Liver (tissue), 9 donors: ENCODE measurements around the gene PARD6B. TPM values are rescaled to one million over a fixed set of nuclear protein-coding genes. Genes with fewer than 3 reads are reported as not detected.

Experiments
- DNase-seq: peaks from one replicate; pipeline ENCODE4 v3.0.0-alpha.2; 2017; ENCODE audit warnings: low spot score
- H3K27ac ChIP-seq, 2 donors: one replicate each; pipeline ENCODE4 v1.7.0; 2013; ENCODE audit warnings: inconsistent platforms in 2 of 2, low read length in 2 of 2, control low read depth in 1 of 2, low read depth in 1 of 2, mild to moderate bottlenecking in 1 of 2
- H3K27me3 ChIP-seq, 4 donors: one replicate each; pipeline versions ENCODE4 v1.6.1 to v1.7.0; 2013; ENCODE audit warnings: low read length in 3 of 4, inconsistent platforms in 1 of 4, mild to moderate bottlenecking in 1 of 4, moderate library complexity in 1 of 4; ENCODE audit not compliant: control insufficient read depth in 4 of 4, insufficient read depth in 4 of 4
- H3K36me3 ChIP-seq, 4 donors: one replicate each; pipeline versions ENCODE4 v1.6.1 to v1.7.0; 2013; ENCODE audit warnings: low read length in 3 of 4, mild to moderate bottlenecking in 3 of 4, low read depth in 1 of 4, moderate library complexity in 1 of 4; ENCODE audit not compliant: control insufficient read depth in 4 of 4, insufficient read depth in 3 of 4
- H3K4me1 ChIP-seq, 4 donors: one replicate each; pipeline versions ENCODE4 v1.6.1 to v1.7.0; 2013; ENCODE audit warnings: low read length in 3 of 4, mild to moderate bottlenecking in 3 of 4, moderate library complexity in 1 of 4; ENCODE audit not compliant: control insufficient read depth in 4 of 4, insufficient read depth in 4 of 4
- H3K4me3 ChIP-seq, 3 donors: one replicate each; pipeline versions ENCODE4 v1.6.1 to v1.7.0; 2013; ENCODE audit warnings: low read length in 3 of 3, control low read depth in 1 of 3, low read depth in 1 of 3, mild to moderate bottlenecking in 1 of 3
- H3K9ac ChIP-seq, 2 donors: one replicate each; pipeline ENCODE4 v1.7.0; 2013; ENCODE audit warnings: low read length in 2 of 2, mild to moderate bottlenecking in 2 of 2, moderate library complexity in 2 of 2, control low read depth in 1 of 2, low read depth in 1 of 2
- H3K9me3 ChIP-seq, 4 donors: one replicate each; pipeline versions ENCODE4 v1.6.1 to v1.7.0; 2013; ENCODE audit warnings: low read length in 3 of 4; ENCODE audit not compliant: control insufficient read depth in 4 of 4
- ATF3 ChIP-seq: IDR thresholded peaks from 2 replicates; pipeline ENCODE4 v1.6.1; 2016; ENCODE audit warnings: antibody characterized with exemption
- CTCF ChIP-seq: fragments of 150-350 bp; IDR thresholded peaks from 2 replicates; pipeline ENCODE4 v1.5.1; 2017; ENCODE audit warnings: improper control_type of control experiment, low read depth, low read length; ENCODE audit not compliant: missing input control
- EGR1 ChIP-seq, 2 donors: IDR thresholded peaks; 2 replicates each; pipeline ENCODE4 v1.6.1; 2016 to 2018; ENCODE audit warnings: antibody characterized with exemption in 2 of 2, low read depth in 2 of 2
- FOXA1 ChIP-seq: IDR thresholded peaks from 2 replicates; pipeline ENCODE4 v1.6.1; 2016; ENCODE audit warnings: antibody characterized with exemption
- FOXA2 ChIP-seq: IDR thresholded peaks from 2 replicates; pipeline ENCODE4 v1.6.1; 2016; ENCODE audit warnings: antibody characterized with exemption
- GABPA ChIP-seq, 2 donors: IDR thresholded peaks in 1 of 2; conservative IDR thresholded peaks in 1 of 2; 2 replicates each; pipeline ENCODE4 v1.6.1; 2016; ENCODE audit warnings: antibody characterized with exemption in 2 of 2, mild to moderate bottlenecking in 1 of 2, moderate library complexity in 1 of 2
- HNF4A ChIP-seq, 2 donors: conservative IDR thresholded peaks; 2 replicates each; pipeline ENCODE4 v1.6.1; 2016; ENCODE audit warnings: antibody characterized with exemption in 2 of 2, mild to moderate bottlenecking in 2 of 2
- HNF4G ChIP-seq: IDR thresholded peaks from 2 replicates; pipeline ENCODE4 v1.6.1; 2016; ENCODE audit warnings: antibody characterized with exemption
- JUND ChIP-seq, 2 donors: IDR thresholded peaks; 2 replicates each; pipeline ENCODE4 v1.6.1; 2016; ENCODE audit warnings: antibody characterized with exemption in 2 of 2
- MAX ChIP-seq: IDR thresholded peaks from 2 replicates; pipeline ENCODE4 v1.6.1; 2016; ENCODE audit warnings: antibody characterized with exemption
- NR2F2 ChIP-seq: IDR thresholded peaks from 2 replicates; pipeline ENCODE4 v1.6.1; 2016; ENCODE audit warnings: antibody characterized with exemption
- RAD21 ChIP-seq, 2 donors: IDR thresholded peaks; 2 replicates each; pipeline ENCODE4 v1.6.1; 2016; ENCODE audit warnings: antibody characterized with exemption in 2 of 2, mild to moderate bottlenecking in 2 of 2
- REST ChIP-seq: IDR thresholded peaks from 2 replicates; pipeline ENCODE4 v1.6.1; 2016; ENCODE audit warnings: antibody characterized with exemption, mild to moderate bottlenecking
- RXRA ChIP-seq, 2 donors: IDR thresholded peaks; 2 replicates each; pipeline ENCODE4 v1.6.1; 2017 to 2018; ENCODE audit warnings: antibody characterized with exemption in 2 of 2, mild to moderate bottlenecking in 1 of 2
- SP1 ChIP-seq: IDR thresholded peaks from 2 replicates; pipeline ENCODE4 v1.6.1; 2018; ENCODE audit warnings: antibody characterized with exemption, mild to moderate bottlenecking
- TAF1 ChIP-seq: conservative IDR thresholded peaks from 2 replicates; pipeline ENCODE4 v1.6.1; 2016; ENCODE audit warnings: antibody characterized with exemption, mild to moderate bottlenecking
- YY1 ChIP-seq: IDR thresholded peaks from 2 replicates; pipeline ENCODE4 v1.6.1; 2016; ENCODE audit warnings: antibody characterized with exemption, mild to moderate bottlenecking
- ZBTB33 ChIP-seq: IDR thresholded peaks from 2 replicates; pipeline ENCODE4 v1.6.1; 2016; ENCODE audit warnings: antibody characterized with exemption
- WGBS: extraction: QIAGEN DNeasy Blood & Tissue Kit; methylation state at CpG from one replicate; pipeline ENCODE4 v1.1.7; 2013; 5-methylcytosine and 5-hydroxymethylcytosine counted together
- polyA plus RNA-seq, 2 donors: library from polyadenylated mRNA; stranded (reverse) in 1 of 2; unstranded in 1 of 2; fragments of 200-250 nt in 1 of 2; fragments of >200 nt in 1 of 2; fragmentation: Nextera tagmentation in 1 of 2; extraction: Ambion mirVana in 1 of 2; gene quantifications; one replicate each; pipeline versions ENCODE4 v1.2.1 to v1.2.3, GENCODE V29; 2013 to 2015
- total RNA-seq, 2 donors: library from RNA; depleted of rRNA; stranded (reverse); fragments of >200 nt; gene quantifications; one replicate each; pipeline ENCODE4 v1.2.3, GENCODE V29; 2014
- donor health status: healthy.
- donor health status: healthy.
- donor health status: healthy.
- donor health status: healthy.
- donor health status: healthy.

The PARD6B gene
- total and polyA plus RNA-seq, 4 donors, result 1.2 to 8.8 (median 5.9) TPM

- WGBS, result 76% methylated on average over 11 of the region's 11 CpGs
- Histone ChIP-seq H3K4me1 (peaks cover 3 to 18% (median 15%) of the 10 kb centered on the region in 4 donors), H3K27ac (no peak overlapping the region), H3K36me3 (no peaks in the 10 kb centered on the region), H3K4me3 (no peak overlapping the region), H3K9me3 (no peaks in the 10 kb centered on the region), H3K27me3 (no peaks in the 10 kb centered on the region), H3K9ac (no peak overlapping the region)
- DNase-seq, result no peak
- TF ChIP-seq ZBTB33 (no peak), RAD21 (IDR thresholded peaks at IDR 0.05) (no peak), CTCF (no peak), HNF4A (conservative IDR thresholded peaks at IDR 0.05) (no peak), EGR1 (IDR thresholded peaks at IDR 0.05; ENCODE audit: low read depth in 2 of 2) (no peak), MAX (no peak), JUND (IDR thresholded peaks at IDR 0.05) (no peak), FOXA2 (no peak), ATF3 (no peak), GABPA (IDR thresholded peaks at IDR 0.05 in 1 of 2, conservative IDR thresholded peaks at IDR 0.05 in 1 of 2) (no peak), FOXA1 (no peak), SP1 (no peak), TAF1 (no peak), RXRA (IDR thresholded peaks at IDR 0.05) (no peak)
Measured at GRCh38 chr20:50789968-50790650, 58.7 kb downstream of the PARD6B start.

GRCh38 chr20:50790651-50791277 is 59.4 kb downstream of the PARD6B start:
- Histone ChIP-seq H3K4me1 (peaks cover 4 to 20% (median 19%) of the 10 kb centered on the region in 4 donors), H3K27ac (no peak overlapping the region), H3K9me3 (no peaks in the 10 kb centered on the region), H3K27me3 (no peaks in the 10 kb centered on the region), H3K36me3 (no peaks in the 10 kb centered on the region), H3K4me3 (no peak overlapping the region), H3K9ac (peak overlapping the region in 1 of 2 donors; percentile 39)
- 16% methylated on average over 23 of the region's 23 CpGs for WGBS
- DNase-seq, result peak; percentile 90
- peak in 1 of 2 donors; percentile 46 for TF ChIP-seq RXRA (IDR thresholded peaks at IDR 0.05)
- peak; percentile 80 for TF ChIP-seq REST
- no peak for TF ChIP-seq ATF3
- TF ChIP-seq HNF4G, result no peak
- TF ChIP-seq JUND (IDR thresholded peaks at IDR 0.05), result no peak
- no peak for TF ChIP-seq NR2F2
- TF ChIP-seq YY1, result peak; percentile 67
- no peak for TF ChIP-seq TAF1
- peak; percentile 69 to 78 for TF ChIP-seq RAD21 (IDR thresholded peaks at IDR 0.05)
- TF ChIP-seq FOXA2, result peak; percentile 30
- TF ChIP-seq HNF4A (conservative IDR thresholded peaks at IDR 0.05), result peak in 1 of 2 donors; percentile 63
- TF ChIP-seq CTCF, result peak; percentile 54
- TF ChIP-seq FOXA1, result no peak
